Activated CD4-positive, alpha-beta T cell treated with anti-CD3 and anti-CD28 coated beads, Interleukin-2, amount 50 U/mL, for 4 hours (primary cell): ENCODE measurements around the gene POFUT2.

Source experiments
- DNase-seq, 2 experiments: peaks; one replicate each; pipeline ENCODE4 v3.0.0-alpha.2; 2020

POFUT2 gene

DNA sequence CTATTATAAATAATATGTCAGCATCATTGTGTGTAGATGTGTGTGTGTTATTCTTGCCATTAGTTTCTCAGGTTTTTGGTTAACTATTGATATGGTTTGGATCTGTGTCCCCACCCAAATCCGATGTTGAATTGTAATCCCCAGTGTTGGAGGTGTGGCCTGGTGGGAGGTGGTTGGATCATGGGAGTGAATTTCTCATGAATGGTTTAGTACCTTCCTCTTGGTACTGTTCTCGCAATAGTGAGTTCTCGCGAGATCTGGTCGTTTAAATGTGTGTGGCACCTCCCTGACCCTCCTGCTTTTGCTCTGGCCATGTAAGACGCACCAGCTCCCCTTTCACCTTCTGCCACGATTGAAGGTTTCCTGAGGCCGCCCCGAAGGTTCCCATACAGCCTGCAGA lies 9.6 kb upstream of the POFUT2 start:
- DNase-seq, result no peak

GRCh38 chr21:45296638-45297037 lies 8.9 kb upstream of the POFUT2 start:
- no peak for DNase-seq

- no peak for DNase-seq
Measured at GRCh38 chr21:45295576-45296365, 8.1 kb upstream of the POFUT2 start.

- no peak for DNase-seq
Measured at GRCh38 chr21:45294509-45295291, 7.0 kb upstream of the POFUT2 start.

GRCh38 chr21:45293726-45294401 lies 6.2 kb upstream of the POFUT2 start:
- DNase-seq, result no peak

GRCh38 chr21:45293220-45293725 lies 5.6 kb upstream of the POFUT2 start:
- no peak for DNase-seq

GRCh38 chr21:45292399-45293219 lies 4.9 kb upstream of the POFUT2 start:
- peak; percentile 68 to 70 for DNase-seq

GRCh38 chr21:45291613-45292398 lies 4.1 kb upstream of the POFUT2 start:
- no peak for DNase-seq

DNA sequence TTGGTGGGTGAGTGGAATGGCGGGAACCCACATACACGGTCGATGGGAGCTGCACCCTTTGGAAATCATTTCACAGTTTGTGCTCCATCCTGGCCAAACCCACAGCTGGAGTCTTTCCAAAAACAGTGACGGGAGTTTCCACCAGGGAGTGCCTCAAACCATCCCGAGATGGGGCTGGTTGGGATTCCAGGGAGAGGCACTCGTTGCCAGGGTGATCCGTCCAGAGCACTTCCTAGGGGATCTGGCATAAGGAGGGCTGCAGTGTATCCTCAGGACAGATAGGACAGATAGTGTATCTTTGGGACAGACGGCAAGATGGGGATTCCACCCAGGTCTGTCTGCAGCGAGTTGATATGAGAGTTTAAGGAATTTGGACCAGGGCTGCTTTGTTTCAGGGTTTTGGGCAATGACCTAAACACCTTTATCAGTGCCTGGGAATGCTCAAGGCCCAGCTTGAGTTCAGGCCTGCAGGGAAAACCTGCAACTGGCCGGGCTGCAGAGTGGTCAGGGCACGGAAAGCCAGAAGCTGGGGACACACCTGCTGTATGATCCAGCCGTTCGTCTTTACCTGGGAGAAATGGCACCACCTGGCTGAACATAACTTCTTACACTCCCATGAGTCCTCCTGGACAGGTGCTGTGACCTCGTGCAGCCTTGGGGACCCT lies 3.4 kb upstream of the POFUT2 start:
- no peak for DNase-seq

DNA sequence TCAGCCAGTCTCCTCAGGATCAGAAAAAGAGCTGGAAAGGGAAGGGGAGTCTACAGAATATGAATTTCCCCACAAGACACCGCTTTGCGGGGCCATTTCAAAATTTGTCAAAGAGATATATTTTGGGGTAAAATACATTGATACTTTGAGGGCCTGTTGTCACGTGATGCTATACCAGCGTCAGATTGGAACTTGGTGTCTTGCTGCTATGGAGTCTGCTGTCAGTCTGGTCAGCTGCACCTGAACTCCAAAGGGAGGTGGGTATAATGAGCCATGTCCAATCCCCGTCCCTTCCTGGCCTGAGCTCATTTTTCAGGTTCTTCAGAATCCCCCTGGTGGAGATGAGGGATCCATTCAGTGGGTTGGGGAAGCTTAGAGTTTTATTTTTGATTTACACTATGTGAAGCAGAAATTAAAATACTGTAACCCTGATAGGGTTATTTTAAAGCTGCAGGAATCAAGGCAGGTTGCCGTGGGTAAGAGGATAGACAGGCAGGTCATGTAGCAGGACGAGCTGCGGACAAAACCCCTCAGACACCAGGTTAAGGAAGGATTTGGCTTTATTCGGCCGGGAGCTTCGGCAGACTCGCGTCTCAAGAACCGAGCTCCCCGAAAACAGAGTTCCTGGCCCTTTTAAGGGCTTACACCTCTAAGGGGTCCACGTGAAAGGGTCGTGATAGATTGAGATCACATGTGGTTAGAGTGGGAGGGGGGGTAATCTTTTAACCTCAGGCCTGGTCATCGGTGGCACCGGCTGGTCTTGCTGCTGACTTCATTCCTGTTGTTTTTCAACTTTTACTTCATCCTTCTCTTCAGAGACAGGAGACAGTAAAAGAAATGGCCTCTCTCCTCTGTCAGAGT lies 2.2 kb upstream of the POFUT2 start:
- DNase-seq, result no peak

DNA sequence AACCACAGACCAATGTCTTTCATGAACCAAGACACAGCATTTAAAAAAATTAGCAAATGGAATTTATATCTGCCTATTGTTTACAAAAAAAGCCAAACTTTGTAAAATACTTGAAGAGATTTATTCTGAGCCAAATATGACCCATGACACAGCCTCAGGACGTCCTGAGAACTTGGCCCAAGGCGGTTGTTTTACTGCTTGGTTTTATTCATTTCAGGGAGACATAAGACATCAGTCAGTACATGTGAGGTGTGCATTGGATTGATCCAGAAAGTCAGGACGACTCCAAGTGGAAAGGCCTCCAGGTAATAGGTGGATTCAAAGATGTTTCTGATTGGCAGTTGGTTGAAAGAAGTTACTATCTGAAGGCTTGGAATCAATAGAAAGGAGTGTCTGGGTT lies 1.4 kb upstream of the POFUT2 start:
- no peak for DNase-seq

DNA sequence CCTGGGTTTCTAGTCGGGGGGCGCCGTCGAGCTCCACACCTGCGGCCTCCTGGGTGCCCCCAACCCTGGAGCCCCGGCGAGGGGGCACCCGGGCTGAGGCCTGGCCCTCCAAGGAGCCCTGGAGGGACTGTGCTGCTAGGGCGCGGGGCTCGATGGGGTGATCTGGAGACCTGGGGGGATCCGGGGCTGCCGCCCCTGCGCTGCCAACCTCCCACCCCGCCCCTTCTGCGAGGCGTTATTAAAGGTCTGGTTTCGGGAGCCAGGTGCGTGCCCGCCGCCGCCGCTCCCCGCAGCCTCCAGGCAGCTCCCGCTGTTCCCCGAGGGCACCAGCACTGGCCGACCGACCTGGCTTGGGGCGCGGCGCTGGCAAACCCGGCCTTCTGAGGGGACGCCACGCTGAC lies 746 bp upstream of the POFUT2 start:
- no peak for DNase-seq

DNA sequence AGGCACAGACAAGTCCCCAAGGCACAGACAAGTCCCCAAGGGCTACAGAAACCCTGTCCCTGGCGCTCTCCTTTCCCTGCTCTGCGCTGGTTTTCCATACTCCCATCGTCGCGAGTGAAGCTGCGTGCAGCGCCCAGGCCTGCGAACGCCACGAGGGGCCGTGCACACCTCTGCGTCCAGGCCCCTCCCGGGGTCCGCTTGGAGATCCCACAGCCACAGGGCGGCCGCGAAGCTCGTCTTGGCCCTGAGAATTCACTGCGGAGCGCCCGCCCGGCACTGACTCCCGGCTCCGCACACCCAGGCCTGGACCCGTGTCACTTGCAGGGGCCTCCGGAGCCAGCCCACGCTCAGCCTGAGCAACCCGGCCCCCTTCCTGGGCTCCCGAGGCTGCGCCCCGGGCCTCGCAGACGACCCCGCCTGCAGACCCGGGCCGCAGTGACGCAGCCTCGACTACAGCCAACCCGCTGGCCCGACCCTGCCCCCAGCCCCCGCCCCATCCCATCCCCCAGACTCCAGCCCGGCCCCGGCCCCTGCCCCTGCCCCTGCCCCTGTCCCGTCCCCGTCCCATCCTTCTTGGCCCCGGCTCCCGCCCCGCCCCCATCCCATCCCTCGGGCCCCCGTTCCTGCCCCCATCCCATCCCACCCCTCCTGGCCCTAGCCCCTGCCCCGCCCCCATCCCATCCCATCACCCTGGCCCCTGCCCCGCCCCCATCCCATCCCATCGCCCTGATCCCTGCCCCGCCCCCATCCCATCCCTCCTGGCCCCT lies 841 bp downstream of the POFUT2 start:
- DNase-seq, result no peak

DNA sequence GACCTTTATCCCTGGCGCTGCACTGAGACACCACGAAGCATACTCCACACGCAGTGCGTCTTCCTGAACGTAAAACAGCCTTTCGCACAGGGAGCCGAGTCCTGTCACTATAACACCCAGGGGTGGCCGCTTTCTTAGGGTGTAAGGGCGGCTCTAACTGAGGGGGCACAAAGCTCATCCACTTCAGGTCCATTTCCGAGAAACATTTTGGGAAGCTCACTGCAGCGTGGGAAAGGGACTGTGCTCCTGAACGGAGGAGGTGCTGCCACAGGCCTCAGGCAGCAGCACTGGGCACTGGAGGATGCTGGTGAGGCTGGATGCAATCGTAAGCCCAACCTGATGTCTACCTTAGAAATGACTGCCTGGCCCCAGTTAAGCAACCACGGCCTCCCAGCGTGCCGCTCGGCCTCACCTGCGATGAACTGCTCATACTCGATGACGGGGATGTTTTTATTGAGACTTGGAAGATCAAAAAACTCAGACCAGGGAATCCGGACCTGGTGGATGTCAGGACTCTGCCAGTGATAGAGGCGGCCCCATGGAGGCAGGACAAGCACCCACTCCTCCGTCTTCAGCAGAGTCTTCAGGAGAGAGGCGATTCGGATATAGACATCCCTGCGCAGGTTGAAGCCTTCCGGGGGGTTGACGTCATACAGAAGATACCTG lies 2.3 kb downstream of the POFUT2 start:
- DNase-seq, result no peak

GRCh38 chr21:45284456-45284741 lies 3.3 kb downstream of the POFUT2 start:
- DNase-seq, result no peak

DNA sequence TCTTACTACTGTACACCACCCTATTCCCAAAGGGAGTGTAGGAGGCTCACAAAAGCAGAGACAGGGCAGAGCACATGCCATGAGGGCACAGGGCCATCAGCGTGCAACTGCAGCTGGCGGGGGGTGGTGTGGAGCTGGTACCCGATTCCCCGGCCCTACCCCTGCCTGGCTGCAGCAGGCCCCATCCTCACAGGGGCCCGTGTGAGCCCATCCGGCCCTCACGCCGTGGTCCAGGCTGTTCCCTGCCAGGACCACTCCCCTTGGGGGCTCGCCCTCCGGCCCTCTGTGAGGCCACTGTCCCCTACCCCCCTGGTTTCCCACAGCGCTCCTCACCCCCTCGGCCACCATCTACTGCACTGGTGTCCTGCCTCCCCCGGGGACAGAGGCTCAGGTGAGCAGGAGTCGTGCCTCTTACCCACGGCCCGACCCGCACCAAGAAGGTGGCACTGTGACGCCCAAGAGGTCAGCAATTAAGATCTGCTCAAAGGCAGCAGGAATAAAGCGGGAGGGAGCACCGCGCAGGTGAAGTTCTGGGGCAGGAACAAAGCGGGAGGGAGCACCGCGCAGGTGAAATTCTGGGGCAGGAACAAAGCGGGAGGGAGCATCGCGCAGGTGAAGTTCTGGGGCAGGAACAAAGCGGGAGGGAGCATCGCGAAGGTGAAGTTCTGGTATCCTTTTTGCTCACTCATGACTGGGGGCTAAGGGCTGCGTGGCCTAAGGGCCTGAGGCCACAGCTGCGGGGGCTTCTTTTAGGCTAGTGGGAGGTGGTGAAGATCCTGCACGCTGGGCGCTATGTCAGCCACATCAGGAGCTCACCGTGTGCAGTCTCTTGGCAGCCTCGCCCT lies 3.9 kb downstream of the POFUT2 start:
- no peak for DNase-seq

DNA sequence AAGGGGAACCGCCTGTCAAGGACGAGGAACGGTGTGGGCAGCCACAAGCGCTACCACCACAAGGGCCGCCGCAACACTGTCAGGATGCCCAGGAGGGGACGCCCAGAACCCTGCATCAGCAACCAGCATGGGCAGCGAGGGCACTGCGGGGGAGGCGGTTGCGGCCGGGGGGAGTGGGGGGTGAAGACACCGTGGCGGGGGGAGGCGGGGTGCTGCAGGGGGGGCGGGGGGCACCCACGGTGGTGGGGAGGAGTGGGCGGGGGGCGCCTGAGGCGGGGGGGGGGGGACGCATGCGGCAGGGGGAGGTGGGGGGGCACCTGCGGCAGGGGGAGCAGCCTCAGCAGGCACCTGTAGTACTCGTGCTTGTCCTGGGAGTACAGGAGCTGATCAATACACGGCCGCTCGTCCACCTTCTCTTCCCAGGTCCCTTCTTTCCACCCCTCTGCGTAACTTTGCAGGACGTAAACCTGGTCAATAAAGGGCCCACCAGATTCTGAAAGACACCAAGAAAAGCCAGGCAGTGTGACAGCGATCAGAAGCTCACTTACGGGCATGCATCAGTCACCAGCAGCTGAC lies 4.6 kb downstream of the POFUT2 start:
- no peak for DNase-seq
